SK-N-SH (cell line): ENCODE data around the gene RAI14. TPM values are rescaled to one million over a fixed set of nuclear protein-coding genes. Genes with fewer than 3 reads are reported as not detected.

Experiments
- CTCF ChIA-PET: fragments of 300-600, 350-600 bp; formaldehyde crosslinking; extraction: SDS; loops from one replicate; lab custom pipeline; 2021; lab: Yijun Ruan, JAX
- POLR2A ChIA-PET: fragments of 350-600 bp; sonication (Branson Sonifier 250); formaldehyde crosslinking; extraction: SDS; loops from one replicate; lab custom pipeline; 2020; ENCODE audit warnings: antibody characterized with exemption, inconsistent platforms; lab: Yijun Ruan, JAX
- DNase-seq: peaks from one replicate; pipeline ENCODE4 v3.0.0; 2012
- H2AFZ ChIP-seq: fragments of 200-600 bp; sonication (generic); 2 replicates; pipeline ENCODE4 v1.8.1; 2016; ENCODE audit warnings: antibody characterized with exemption, mild to moderate bottlenecking, low read depth
- H3F3A ChIP-seq: fragments of 200-600 bp; sonication (generic); replicated peaks from 2 replicates; pipeline ENCODE3; 2016; ENCODE audit warnings: antibody characterized with exemption, mild to moderate bottlenecking; ENCODE audit not compliant: insufficient read depth
- H3K27ac ChIP-seq, 2 experiments: fragments of 200-500 bp in 1 of 2; fragments of 200-600 bp in 1 of 2; sonication (Bioruptor generic) in 1 of 2; sonication (generic), shearing (Covaris generic) in 1 of 2; 2 replicates each; pipeline versions ENCODE4 v1.5.1 to v1.6.1; 2014 to 2016; ENCODE audit warnings: low read depth in 2 of 2, inconsistent platforms in 1 of 2, low read length in 1 of 2, mild to moderate bottlenecking in 1 of 2, mixed read lengths in 1 of 2
- H3K27me3 ChIP-seq: fragments of 200-600 bp; sonication (generic), shearing (Covaris generic); 2 replicates; pipeline ENCODE4 v1.6.1; 2016; ENCODE audit warnings: mixed run types; ENCODE audit not compliant: insufficient read depth
- H3K36me3 ChIP-seq, 2 experiments: fragments of 200-500 bp in 1 of 2; fragments of 200-600 bp in 1 of 2; sonication (Bioruptor generic) in 1 of 2; sonication (generic) in 1 of 2; replicated peaks in 1 of 2; 2 replicates each; pipeline versions ENCODE3 to v1.5.1; 2014 to 2016; ENCODE audit warnings: low read length in 1 of 2, mild to moderate bottlenecking in 1 of 2; ENCODE audit not compliant: insufficient read depth in 2 of 2, control insufficient read depth in 1 of 2
- H3K4me1 ChIP-seq, 2 experiments: fragments of 200-500 bp in 1 of 2; fragments of 200-600 bp in 1 of 2; sonication (Bioruptor generic) in 1 of 2; sonication (generic), shearing (Covaris generic) in 1 of 2; 2 replicates each; pipeline versions ENCODE4 v1.5.1 to v1.6.1; 2014 to 2016; ENCODE audit warnings: low read depth in 1 of 2, low read length in 1 of 2, mixed run types in 1 of 2; ENCODE audit not compliant: insufficient read depth in 2 of 2, control insufficient read depth in 1 of 2
- H3K4me2 ChIP-seq: fragments of 200-600 bp; sonication (generic), shearing (Covaris generic); 2 replicates; pipeline ENCODE4 v1.6.1; 2017; ENCODE audit warnings: mixed run types
- H3K4me3 ChIP-seq, 2 experiments: fragments of 200-500 bp in 1 of 2; fragments of 200-600 bp in 1 of 2; sonication (Bioruptor generic) in 1 of 2; sonication (generic), shearing (Covaris generic) in 1 of 2; 2 replicates each; pipeline versions ENCODE4 v1.5.1 to v1.8.1; 2014 to 2016; ENCODE audit warnings: low read depth in 2 of 2, inconsistent platforms in 1 of 2, low read length in 1 of 2, mild to moderate bottlenecking in 1 of 2, mixed read lengths in 1 of 2, moderate library complexity in 1 of 2
- H3K79me2 ChIP-seq: fragments of 200-600 bp; sonication (generic); 2 replicates; pipeline ENCODE4 v1.8.1; 2017; ENCODE audit warnings: mild to moderate bottlenecking; ENCODE audit not compliant: insufficient read depth
- H3K9ac ChIP-seq: fragments of 200-600 bp; sonication (generic); 2 replicates; pipeline ENCODE4 v1.6.1; 2017; ENCODE audit warnings: mixed run types
- H3K9me2 ChIP-seq: fragments of 200-600 bp; sonication (generic); 2 replicates; pipeline ENCODE4 v1.6.1; 2017; ENCODE audit warnings: mixed run types
- H3K9me3 ChIP-seq: fragments of 200-600 bp; sonication (generic); 2 replicates; pipeline ENCODE4 v1.6.1; 2017; ENCODE audit warnings: mixed run types, mild to moderate bottlenecking, moderate library complexity
- H4K20me1 ChIP-seq: fragments of 200-600 bp; sonication (generic); 2 replicates; pipeline ENCODE4 v1.6.1; 2017; ENCODE audit warnings: mild to moderate bottlenecking, mixed run types; ENCODE audit not compliant: insufficient read depth
- CHD2 ChIP-seq: fragments of 150-350 bp; IDR thresholded peaks from 2 replicates; pipeline ENCODE4 v1.6.1; 2018; ENCODE audit warnings: low read length; ENCODE audit not compliant: partially characterized antibody
- EP300 ChIP-seq, 2 experiments: IDR thresholded peaks; 2 replicates each; pipeline versions ENCODE4 v1.4.0 to v1.6.1; 2012; ENCODE audit warnings: borderline replicate concordance in 1 of 2, low read depth in 1 of 2, low read length in 1 of 2
- FOXM1 ChIP-seq: IDR thresholded peaks from 2 replicates; pipeline ENCODE4 v1.4.0; 2012; ENCODE audit warnings: low read depth, mild to moderate bottlenecking
- GABPA ChIP-seq: IDR thresholded peaks from 2 replicates; pipeline ENCODE4 v1.4.0; 2012; ENCODE audit warnings: low read depth, mild to moderate bottlenecking
- IRF3 ChIP-seq: fragments of 150-350 bp; IDR thresholded peaks from 2 replicates; pipeline ENCODE4 v1.6.1; 2016; ENCODE audit warnings: mild to moderate bottlenecking, low read depth, low read length
- MEF2A ChIP-seq: IDR thresholded peaks from 2 replicates; pipeline ENCODE4 v1.4.0; 2012; ENCODE audit warnings: low read depth, borderline replicate concordance
- NFIC ChIP-seq: IDR thresholded peaks from 2 replicates; pipeline ENCODE4 v1.4.0; 2012; ENCODE audit warnings: borderline replicate concordance
- RCOR1 ChIP-seq: fragments of 150-350 bp; IDR thresholded peaks from 2 replicates; pipeline ENCODE4 v1.6.1; 2017; ENCODE audit warnings: antibody characterized with exemption, low read length
- RFX5 ChIP-seq: IDR thresholded peaks from 2 replicates; pipeline ENCODE4 v1.6.1; 2012; ENCODE audit warnings: mild to moderate bottlenecking, improper control_type of control experiment, low read length
- SIN3A ChIP-seq: IDR thresholded peaks from 2 replicates; pipeline ENCODE4 v1.6.1; 2012; ENCODE audit warnings: low read depth, mild to moderate bottlenecking, low read length, moderate library complexity, borderline replicate concordance
- TAF1 ChIP-seq: IDR thresholded peaks from 2 replicates; pipeline ENCODE4 v1.6.1; 2012; ENCODE audit warnings: low read depth, mild to moderate bottlenecking, low read length, moderate library complexity, borderline replicate concordance
- TCF12 ChIP-seq: IDR thresholded peaks from 2 replicates; pipeline ENCODE4 v1.4.0; 2012
- TEAD4 ChIP-seq: IDR thresholded peaks from 2 replicates; pipeline ENCODE4 v1.4.0; 2012; ENCODE audit warnings: mild to moderate bottlenecking, borderline replicate concordance; ENCODE audit not compliant: insufficient read depth
- USF2 ChIP-seq: fragments of 150-350 bp; IDR thresholded peaks from 2 replicates; pipeline ENCODE4 v1.6.1; 2017; ENCODE audit warnings: antibody characterized with exemption, low read length, low read depth, borderline replicate concordance
- YY1 ChIP-seq: IDR thresholded peaks from 2 replicates; pipeline ENCODE4 v1.4.0; 2012; ENCODE audit warnings: low read depth, mild to moderate bottlenecking
- WGBS: methylation state at CpG from one replicate; pipeline ENCODE4 v1.1.6; 2017; ENCODE audit warnings: low lambda C conversion rate; 5-methylcytosine and 5-hydroxymethylcytosine counted together
- polyA plus RNA-seq, 3 experiments: library from polyadenylated mRNA; depleted of rRNA; stranded (reverse); fragments of >200 nt; gene quantifications; 2 replicates each; pipeline ENCODE4 v1.2.3, GENCODE V29; 2012
- TF ChIP-seq, protein P1 (sequence below): fragments of 200-600 bp; sonication (generic); IDR thresholded peaks from 2 replicates; pipeline ENCODE4 v1.6.1; 2017; ENCODE audit warnings: antibody characterized with exemption, mild to moderate bottlenecking, moderate library complexity
- TF ChIP-seq, protein P2 (sequence below): IDR thresholded peaks from 2 replicates; pipeline ENCODE4 v1.6.1; 2012; ENCODE audit warnings: mild to moderate bottlenecking, low read depth, low read length, moderate library complexity
- TF ChIP-seq, protein P3 (sequence below): IDR thresholded peaks from 2 replicates; pipeline ENCODE4 v1.4.0; 2012; ENCODE audit warnings: low read depth, borderline replicate concordance
- TF ChIP-seq, protein P4 (sequence below): IDR thresholded peaks from 2 replicates; pipeline ENCODE4; 2012

The RAI14 gene
- polyA plus RNA-seq, 1 of the 3 experiments (the other 2 are of a cell fraction) = 53.2 TPM

DNA sequence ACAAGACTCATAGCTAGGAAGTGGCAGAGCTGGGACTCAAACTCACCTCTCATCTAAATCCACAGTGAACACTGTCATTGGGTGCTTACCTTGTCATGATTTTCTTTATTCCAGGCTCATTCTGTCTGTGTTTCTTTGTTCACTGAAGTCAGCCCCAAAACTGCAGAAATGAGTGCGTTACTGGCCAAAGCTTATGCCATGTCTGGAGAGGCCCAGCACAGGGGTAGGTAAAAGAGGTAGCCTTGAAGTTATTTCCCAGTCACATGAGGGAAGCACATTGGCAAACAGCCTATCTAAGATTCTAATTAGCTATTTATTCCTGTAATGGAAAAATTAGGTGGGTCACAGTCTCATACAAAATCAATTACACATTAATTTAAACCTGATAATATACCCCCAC, 212.7 kb downstream of the RAI14 start:
- Histone ChIP-seq H3K4me3 (no peak overlapping the region), H3K9me3 (no peaks in the 10 kb centered on the region), H3K4me1 (peaks cover 0 to 3% of the 10 kb centered on the region in 2 experiments; a peak in 1 of 4 replicates), H4K20me1 (no peaks in the 10 kb centered on the region), H3K36me3 (no peaks in the 10 kb centered on the region), H3K27me3 (no peaks in the 10 kb centered on the region), H3K27ac (no peak overlapping the region), H3K9ac (no peak overlapping the region), H2AFZ (no peak overlapping the region), H3K9me2 (no peaks in the 10 kb centered on the region), H3K4me2 (no peak overlapping the region), H3F3A (no peaks in the 10 kb centered on the region), H3K79me2 (no peaks in the 10 kb centered on the region)
- no peak for DNase-seq
- CTCF ChIA-PET = no interaction called here
- POLR2A ChIA-PET = interaction anchor here (0.6 kb wide), 1 partner anchor 30 kb away, joined by 3 read pairs; the partner anchor contains the start of gene TTC23L
- TF ChIP-seq RCOR1 (no peak), SIN3A (no peak), YY1 (no peak), TEAD4 (no peak), CHD2 (no peak), EP300 (IDR thresholded peaks at IDR 0.05; ENCODE audit: borderline replicate concordance in 1 of 2, low read depth in 1 of 2, low read length in 1 of 2) (no peak), NFIC (no peak), TAF1 (no peak), MEF2A (no peak), GABPA (no peak), USF2 (no peak), FOXM1 (no peak), RFX5 (no peak), TCF12 (no peak)
- TF ChIP-seq, protein P1, sequence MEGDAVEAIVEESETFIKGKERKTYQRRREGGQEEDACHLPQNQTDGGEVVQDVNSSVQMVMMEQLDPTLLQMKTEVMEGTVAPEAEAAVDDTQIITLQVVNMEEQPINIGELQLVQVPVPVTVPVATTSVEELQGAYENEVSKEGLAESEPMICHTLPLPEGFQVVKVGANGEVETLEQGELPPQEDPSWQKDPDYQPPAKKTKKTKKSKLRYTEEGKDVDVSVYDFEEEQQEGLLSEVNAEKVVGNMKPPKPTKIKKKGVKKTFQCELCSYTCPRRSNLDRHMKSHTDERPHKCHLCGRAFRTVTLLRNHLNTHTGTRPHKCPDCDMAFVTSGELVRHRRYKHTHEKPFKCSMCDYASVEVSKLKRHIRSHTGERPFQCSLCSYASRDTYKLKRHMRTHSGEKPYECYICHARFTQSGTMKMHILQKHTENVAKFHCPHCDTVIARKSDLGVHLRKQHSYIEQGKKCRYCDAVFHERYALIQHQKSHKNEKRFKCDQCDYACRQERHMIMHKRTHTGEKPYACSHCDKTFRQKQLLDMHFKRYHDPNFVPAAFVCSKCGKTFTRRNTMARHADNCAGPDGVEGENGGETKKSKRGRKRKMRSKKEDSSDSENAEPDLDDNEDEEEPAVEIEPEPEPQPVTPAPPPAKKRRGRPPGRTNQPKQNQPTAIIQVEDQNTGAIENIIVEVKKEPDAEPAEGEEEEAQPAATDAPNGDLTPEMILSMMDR = no peak
- WGBS = 80% methylated on average over 1 of the region's 1 CpG

- H2AFZ ChIP-seq = no peak overlapping the region
- ChIA-PET POLR2A (no interaction called here), CTCF (interaction anchor here (1.1 kb wide), 1 partner anchor 21 kb away, joined by 4 read pairs; no protein-coding TSS in a partner anchor)
- TF ChIP-seq, protein P2, sequence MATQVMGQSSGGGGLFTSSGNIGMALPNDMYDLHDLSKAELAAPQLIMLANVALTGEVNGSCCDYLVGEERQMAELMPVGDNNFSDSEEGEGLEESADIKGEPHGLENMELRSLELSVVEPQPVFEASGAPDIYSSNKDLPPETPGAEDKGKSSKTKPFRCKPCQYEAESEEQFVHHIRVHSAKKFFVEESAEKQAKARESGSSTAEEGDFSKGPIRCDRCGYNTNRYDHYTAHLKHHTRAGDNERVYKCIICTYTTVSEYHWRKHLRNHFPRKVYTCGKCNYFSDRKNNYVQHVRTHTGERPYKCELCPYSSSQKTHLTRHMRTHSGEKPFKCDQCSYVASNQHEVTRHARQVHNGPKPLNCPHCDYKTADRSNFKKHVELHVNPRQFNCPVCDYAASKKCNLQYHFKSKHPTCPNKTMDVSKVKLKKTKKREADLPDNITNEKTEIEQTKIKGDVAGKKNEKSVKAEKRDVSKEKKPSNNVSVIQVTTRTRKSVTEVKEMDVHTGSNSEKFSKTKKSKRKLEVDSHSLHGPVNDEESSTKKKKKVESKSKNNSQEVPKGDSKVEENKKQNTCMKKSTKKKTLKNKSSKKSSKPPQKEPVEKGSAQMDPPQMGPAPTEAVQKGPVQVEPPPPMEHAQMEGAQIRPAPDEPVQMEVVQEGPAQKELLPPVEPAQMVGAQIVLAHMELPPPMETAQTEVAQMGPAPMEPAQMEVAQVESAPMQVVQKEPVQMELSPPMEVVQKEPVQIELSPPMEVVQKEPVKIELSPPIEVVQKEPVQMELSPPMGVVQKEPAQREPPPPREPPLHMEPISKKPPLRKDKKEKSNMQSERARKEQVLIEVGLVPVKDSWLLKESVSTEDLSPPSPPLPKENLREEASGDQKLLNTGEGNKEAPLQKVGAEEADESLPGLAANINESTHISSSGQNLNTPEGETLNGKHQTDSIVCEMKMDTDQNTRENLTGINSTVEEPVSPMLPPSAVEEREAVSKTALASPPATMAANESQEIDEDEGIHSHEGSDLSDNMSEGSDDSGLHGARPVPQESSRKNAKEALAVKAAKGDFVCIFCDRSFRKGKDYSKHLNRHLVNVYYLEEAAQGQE = no peak
- TF ChIP-seq IRF3 (no peak), TAF1 (no peak), TEAD4 (no peak), RCOR1 (no peak)
- TF ChIP-seq, protein P3, sequence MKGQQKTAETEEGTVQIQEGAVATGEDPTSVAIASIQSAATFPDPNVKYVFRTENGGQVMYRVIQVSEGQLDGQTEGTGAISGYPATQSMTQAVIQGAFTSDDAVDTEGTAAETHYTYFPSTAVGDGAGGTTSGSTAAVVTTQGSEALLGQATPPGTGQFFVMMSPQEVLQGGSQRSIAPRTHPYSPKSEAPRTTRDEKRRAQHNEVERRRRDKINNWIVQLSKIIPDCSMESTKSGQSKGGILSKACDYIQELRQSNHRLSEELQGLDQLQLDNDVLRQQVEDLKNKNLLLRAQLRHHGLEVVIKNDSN = no peak
- TF ChIP-seq, protein P4, sequence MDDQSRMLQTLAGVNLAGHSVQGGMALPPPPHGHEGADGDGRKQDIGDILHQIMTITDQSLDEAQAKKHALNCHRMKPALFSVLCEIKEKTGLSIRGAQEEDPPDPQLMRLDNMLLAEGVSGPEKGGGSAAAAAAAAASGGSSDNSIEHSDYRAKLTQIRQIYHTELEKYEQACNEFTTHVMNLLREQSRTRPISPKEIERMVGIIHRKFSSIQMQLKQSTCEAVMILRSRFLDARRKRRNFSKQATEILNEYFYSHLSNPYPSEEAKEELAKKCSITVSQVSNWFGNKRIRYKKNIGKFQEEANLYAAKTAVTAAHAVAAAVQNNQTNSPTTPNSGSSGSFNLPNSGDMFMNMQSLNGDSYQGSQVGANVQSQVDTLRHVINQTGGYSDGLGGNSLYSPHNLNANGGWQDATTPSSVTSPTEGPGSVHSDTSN = no peak
Observed at GRCh38 chr5:34869256-34869655, 213.1 kb downstream of the RAI14 start.

More at GRCh38 chr5:34869256-34869655, 213.1 kb downstream of the RAI14 start:
- WGBS = 78% methylated on average over 1 of the region's 1 CpG
- H3K4me2 ChIP-seq = no peak overlapping the region
- no peaks in the 10 kb centered on the region for H3K9me3 ChIP-seq
- no peaks in the 10 kb centered on the region for H3K36me3 ChIP-seq
- no peak for DNase-seq
- H3K9ac ChIP-seq = no peak overlapping the region
- H3F3A ChIP-seq = no peaks in the 10 kb centered on the region
- no peaks in the 10 kb centered on the region for H3K27me3 ChIP-seq
- H3K4me3 ChIP-seq = no peak overlapping the region
- no peaks in the 10 kb centered on the region for H3K9me2 ChIP-seq
- no peaks in the 10 kb centered on the region for H3K79me2 ChIP-seq
- H3K4me1 ChIP-seq = peaks cover 0 to 3% of the 10 kb centered on the region in 2 experiments; a peak in 1 of 4 replicates
- H4K20me1 ChIP-seq = no peaks in the 10 kb centered on the region
- no peak overlapping the region for H3K27ac ChIP-seq
